LHCN-M2 (cell line): ENCODE measurements around the gene SMYD3. TPM values are rescaled to one million over a fixed set of nuclear protein-coding genes. Genes with fewer than 3 reads are reported as not detected.
A peak's percentile ranks its signal among the peaks of the same experiment; 100 is the strongest.

Experiments
- DNase-seq: peaks from one replicate; pipeline ENCODE4 v3.0.0-alpha.2; 2012; ENCODE audit warnings: low read depth
- total RNA-seq: library from RNA; depleted of rRNA; stranded (reverse); fragments of >200 nt; gene quantifications from 2 replicates; pipeline ENCODE4 v1.2.3, GENCODE V29; 2014

SMYD3 gene
- total RNA-seq, 1 experiment from 2014 or later = 34.0 TPM

- no peak for DNase-seq
Observed at GRCh38 chr1:245917403-245917802, 589.7 kb downstream of the SMYD3 start.

GRCh38 chr1:245915841-245916240, 591.2 kb downstream of the SMYD3 start:
- DNase-seq = no peak

- no peak for DNase-seq
Observed at GRCh38 chr1:245915406-245915805, 591.7 kb downstream of the SMYD3 start.

GRCh38 chr1:245908543-245908942, 598.5 kb downstream of the SMYD3 start:
- DNase-seq = no peak

- no peak for DNase-seq
Observed at GRCh38 chr1:245906207-245906606, 600.9 kb downstream of the SMYD3 start.

- no peak for DNase-seq
Observed at GRCh38 chr1:245903851-245904250, 603.2 kb downstream of the SMYD3 start.

GRCh38 chr1:245901565-245901964, 605.5 kb downstream of the SMYD3 start:
- no peak for DNase-seq

- no peak for DNase-seq
Observed at GRCh38 chr1:245901037-245901436, 606.0 kb downstream of the SMYD3 start.

- no peak for DNase-seq
Observed at GRCh38 chr1:245898581-245898980, 608.5 kb downstream of the SMYD3 start.

GRCh38 chr1:245896258-245896657, 610.8 kb downstream of the SMYD3 start:
- DNase-seq = no peak

- no peak for DNase-seq
Observed at GRCh38 chr1:245895455-245895959, 611.6 kb downstream of the SMYD3 start.

- DNase-seq = no peak
Observed at GRCh38 chr1:245894843-245895242, 612.2 kb downstream of the SMYD3 start.

- no peak for DNase-seq
Observed at GRCh38 chr1:245893025-245893424, 614.1 kb downstream of the SMYD3 start.

GRCh38 chr1:245888809-245889208, 618.3 kb downstream of the SMYD3 start:
- DNase-seq = peak; percentile 36

- DNase-seq = no peak
Observed at GRCh38 chr1:245887829-245888228, 619.2 kb downstream of the SMYD3 start.

GRCh38 chr1:245881767-245882391, 625.2 kb downstream of the SMYD3 start:
- no peak for DNase-seq

- peak; percentile 64 for DNase-seq
Observed at GRCh38 chr1:245880754-245881403, 626.2 kb downstream of the SMYD3 start.

- no peak for DNase-seq
Observed at GRCh38 chr1:245879091-245879490, 628.0 kb downstream of the SMYD3 start.

GRCh38 chr1:245878585-245878984, 628.5 kb downstream of the SMYD3 start:
- no peak for DNase-seq

GRCh38 chr1:245877976-245878375, 629.1 kb downstream of the SMYD3 start:
- DNase-seq = no peak

GRCh38 chr1:245876586-245876985, 630.5 kb downstream of the SMYD3 start:
- no peak for DNase-seq

GRCh38 chr1:245875581-245876261, 631.4 kb downstream of the SMYD3 start:
- no peak for DNase-seq
